HEK293 (cell line): Measurements from ENCODE around the gene CCDC51.

Experiments used
- CTCF ChIA-PET: fragments of 350-600 bp; formaldehyde crosslinking; extraction: SDS; loops from one replicate; lab custom pipeline; 2021; ENCODE audit warnings: antibody characterized with exemption; lab: Yijun Ruan, JAX
- POLR2A ChIA-PET: fragments of 300-600 bp; formaldehyde crosslinking; extraction: SDS; loops from one replicate; lab custom pipeline; 2020; ENCODE audit warnings: antibody characterized with exemption, inconsistent platforms; lab: Yijun Ruan, JAX
- H3K27ac ChIP-seq: fragments of 200-500 bp; sonication (Bioruptor generic); 2 replicates; pipeline ENCODE4 v1.5.1; 2014; ENCODE audit warnings: low read depth, low read length, control low read depth, inconsistent platforms; ENCODE audit errors: extremely low read depth
- H3K36me3 ChIP-seq, 2 experiments: fragments of 200-500 bp in 1 of 2; sonication (Bioruptor generic) in 1 of 2; 1 replicate in 1 of 2; 2 replicates in 1 of 2; pipeline ENCODE4 v1.5.1; 2014 to 2017; ENCODE audit warnings: inconsistent platforms in 2 of 2, low read length in 2 of 2; ENCODE audit not compliant: control insufficient read depth in 2 of 2, insufficient read depth in 1 of 2
- H3K4me1 ChIP-seq: fragments of 200-500 bp; sonication (Bioruptor generic); 2 replicates; pipeline ENCODE4 v1.5.1; 2014; ENCODE audit warnings: mild to moderate bottlenecking, low read length, inconsistent platforms; ENCODE audit not compliant: control insufficient read depth, insufficient read depth
- H3K4me3 ChIP-seq: 2 replicates; pipeline ENCODE4 v1.5.1; 2011; ENCODE audit warnings: low read depth, mild to moderate bottlenecking, control low read depth, low read length, moderate library complexity
- H3K9me3 ChIP-seq: fragments of 200-500 bp; sonication (Bioruptor generic); 2 replicates; pipeline ENCODE4 v1.5.1; 2014; ENCODE audit warnings: low read depth, low read length, inconsistent platforms; ENCODE audit not compliant: control insufficient read depth, insufficient read depth
- AEBP2 ChIP-seq: fragments of 450-650 bp; formaldehyde crosslinking; IDR thresholded peaks from 2 replicates; pipeline ENCODE4 v1.5.1; 2016; ENCODE audit warnings: missing biosample characterization, missing genetic modification characterization, borderline replicate concordance
- GFI1B ChIP-seq: fragments of 450-650 bp; formaldehyde crosslinking; IDR thresholded peaks from 2 replicates; pipeline ENCODE4 v1.5.1; 2016; ENCODE audit warnings: missing biosample characterization, missing genetic modification characterization
- GLIS1 ChIP-seq: fragments of 450-650 bp; formaldehyde crosslinking; IDR thresholded peaks from 2 replicates; pipeline ENCODE4 v1.5.1; 2016; ENCODE audit warnings: missing biosample characterization, missing genetic modification characterization
- GLIS2 ChIP-seq: fragments of 450-650 bp; formaldehyde crosslinking; IDR thresholded peaks from 2 replicates; pipeline ENCODE4 v1.5.1; 2016; ENCODE audit warnings: missing biosample characterization, missing genetic modification characterization
- KLF1 ChIP-seq: fragments of 450-650 bp; formaldehyde crosslinking; IDR thresholded peaks from 2 replicates; pipeline ENCODE4 v1.5.1; 2016; ENCODE audit warnings: missing biosample characterization, missing genetic modification characterization
- RBAK ChIP-seq: fragments of 450-650 bp; formaldehyde crosslinking; IDR thresholded peaks from 2 replicates; pipeline ENCODE4 v1.5.1; 2016; ENCODE audit warnings: missing biosample characterization, missing genetic modification characterization
- REPIN1 ChIP-seq: fragments of 450-650 bp; formaldehyde crosslinking; IDR thresholded peaks from 2 replicates; pipeline ENCODE4 v1.5.1; 2017; ENCODE audit warnings: missing biosample characterization, missing genetic modification characterization, low read depth
- SALL2 ChIP-seq: fragments of 450-650 bp; formaldehyde crosslinking; IDR thresholded peaks from 2 replicates; pipeline ENCODE4 v1.5.0; 2017; ENCODE audit warnings: missing biosample characterization, mild to moderate bottlenecking, missing genetic modification characterization, borderline replicate concordance
- TSHZ1 ChIP-seq: fragments of 450-650 bp; formaldehyde crosslinking; IDR thresholded peaks from 2 replicates; pipeline ENCODE4 v1.5.1; 2016; ENCODE audit warnings: missing biosample characterization, missing genetic modification characterization, borderline replicate concordance
- YY1 ChIP-seq: fragments of 450-650 bp; formaldehyde crosslinking; IDR thresholded peaks from 2 replicates; pipeline ENCODE4 v1.5.1; 2018; ENCODE audit warnings: missing biosample characterization, missing genetic modification characterization
- ZIC2 ChIP-seq: fragments of 450-650 bp; formaldehyde crosslinking; IDR thresholded peaks from 2 replicates; pipeline ENCODE4 v1.5.1; 2016; ENCODE audit warnings: missing biosample characterization, missing genetic modification characterization
- ZNF529 ChIP-seq: fragments of 450-650 bp; formaldehyde crosslinking; IDR thresholded peaks from 2 replicates; pipeline ENCODE4 v1.5.1; 2017; ENCODE audit warnings: missing genetic modification characterization, missing biosample characterization; ENCODE audit not compliant: insufficient replicate concordance
- ZNF654 ChIP-seq: fragments of 450-650 bp; formaldehyde crosslinking; IDR thresholded peaks from 2 replicates; pipeline ENCODE4 v1.5.1; 2016; ENCODE audit warnings: low read depth, missing biosample characterization, missing genetic modification characterization
- TF ChIP-seq, protein P1 (sequence below): fragments of 450-650 bp; formaldehyde crosslinking; IDR thresholded peaks from 2 replicates; pipeline ENCODE4 v1.5.1; 2016; ENCODE audit warnings: missing biosample characterization, missing genetic modification characterization
- TF ChIP-seq, protein P2 (sequence below): fragments of 450-650 bp; formaldehyde crosslinking; IDR thresholded peaks from 2 replicates; pipeline ENCODE4 v1.5.1; 2016; ENCODE audit warnings: missing biosample characterization, missing genetic modification characterization

Gene CCDC51

DNA sequence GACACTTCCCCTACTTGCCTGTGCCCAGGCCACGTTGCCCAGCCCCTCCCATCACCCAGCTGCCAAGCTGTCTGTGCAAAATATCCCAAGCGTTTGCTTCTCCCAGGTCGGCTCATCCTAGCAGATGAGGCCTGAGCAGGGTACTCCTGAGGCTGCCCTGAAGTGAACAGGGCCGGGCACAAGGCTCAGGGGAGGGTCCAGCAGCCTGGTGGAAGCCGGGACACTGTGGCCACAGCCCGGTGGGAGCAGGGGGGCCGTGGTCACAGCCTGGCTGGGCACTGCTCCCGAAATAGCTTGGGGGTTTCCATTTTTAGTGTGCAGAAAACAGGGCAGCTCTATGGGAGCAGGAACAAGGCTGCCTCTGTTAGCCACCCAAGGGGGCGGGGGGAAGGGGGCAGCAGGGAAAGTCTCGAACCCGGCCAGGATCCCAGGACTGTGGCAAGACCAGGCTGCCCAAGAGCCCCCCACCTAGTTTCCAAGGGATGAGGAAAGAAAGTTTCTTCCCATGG is 13.5 kb downstream of the CCDC51 start (continued):
- TF ChIP-seq, protein P1, sequence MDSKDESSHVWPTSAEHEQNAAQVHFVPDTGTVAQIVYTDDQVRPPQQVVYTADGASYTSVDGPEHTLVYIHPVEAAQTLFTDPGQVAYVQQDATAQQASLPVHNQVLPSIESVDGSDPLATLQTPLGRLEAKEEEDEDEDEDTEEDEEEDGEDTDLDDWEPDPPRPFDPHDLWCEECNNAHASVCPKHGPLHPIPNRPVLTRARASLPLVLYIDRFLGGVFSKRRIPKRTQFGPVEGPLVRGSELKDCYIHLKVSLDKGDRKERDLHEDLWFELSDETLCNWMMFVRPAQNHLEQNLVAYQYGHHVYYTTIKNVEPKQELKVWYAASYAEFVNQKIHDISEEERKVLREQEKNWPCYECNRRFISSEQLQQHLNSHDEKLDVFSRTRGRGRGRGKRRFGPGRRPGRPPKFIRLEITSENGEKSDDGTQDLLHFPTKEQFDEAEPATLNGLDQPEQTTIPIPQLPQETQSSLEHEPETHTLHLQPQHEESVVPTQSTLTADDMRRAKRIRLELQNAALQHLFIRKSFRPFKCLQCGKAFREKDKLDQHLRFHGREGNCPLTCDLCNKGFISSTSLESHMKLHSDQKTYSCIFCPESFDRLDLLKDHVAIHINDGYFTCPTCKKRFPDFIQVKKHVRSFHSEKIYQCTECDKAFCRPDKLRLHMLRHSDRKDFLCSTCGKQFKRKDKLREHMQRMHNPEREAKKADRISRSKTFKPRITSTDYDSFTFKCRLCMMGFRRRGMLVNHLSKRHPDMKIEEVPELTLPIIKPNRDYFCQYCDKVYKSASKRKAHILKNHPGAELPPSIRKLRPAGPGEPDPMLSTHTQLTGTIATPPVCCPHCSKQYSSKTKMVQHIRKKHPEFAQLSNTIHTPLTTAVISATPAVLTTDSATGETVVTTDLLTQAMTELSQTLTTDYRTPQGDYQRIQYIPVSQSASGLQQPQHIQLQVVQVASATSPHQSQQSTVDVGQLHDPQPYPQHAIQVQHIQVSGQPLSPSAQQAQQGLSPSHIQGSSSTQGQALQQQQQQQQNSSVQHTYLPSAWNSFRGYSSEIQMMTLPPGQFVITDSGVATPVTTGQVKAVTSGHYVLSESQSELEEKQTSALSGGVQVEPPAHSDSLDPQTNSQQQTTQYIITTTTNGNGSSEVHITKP (tag by site-specific recombination): no peak
- no peak for TF ChIP-seq YY1 (tag by site-specific recombination)

DNA sequence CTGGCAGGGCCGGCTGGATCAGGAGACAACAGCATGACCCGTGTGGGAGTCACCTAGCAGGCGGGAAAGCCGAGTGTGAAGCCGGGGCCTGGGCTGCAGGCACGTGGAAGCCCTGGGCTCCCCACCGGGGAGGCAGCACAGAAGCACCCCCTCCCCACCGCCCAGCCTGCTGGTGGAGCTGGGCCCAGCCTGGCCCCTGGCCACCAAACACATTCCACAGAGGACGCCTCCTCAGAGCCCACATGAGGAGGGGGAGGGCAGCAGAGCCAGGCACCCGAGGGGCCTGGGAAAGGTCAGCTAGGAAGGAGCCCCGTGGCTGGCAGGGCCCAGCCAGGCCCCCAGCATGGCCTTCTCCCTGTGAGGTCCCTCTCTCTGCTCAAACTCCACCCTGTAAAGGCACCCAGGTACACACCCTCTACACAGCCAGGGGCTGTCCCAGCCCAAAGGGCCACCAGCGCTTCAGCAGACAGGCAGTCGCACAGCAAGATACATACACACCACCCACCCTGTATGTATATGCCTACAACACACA is 14.6 kb downstream of the CCDC51 start:
- H3K27ac ChIP-seq: no peak overlapping the region
- H3K4me1 ChIP-seq: peaks cover 3% of the 10 kb centered on the region; the same call in 1 of the 2 replicates
- H3K36me3 ChIP-seq: no peaks in the 10 kb centered on the region
- no peaks in the 10 kb centered on the region for H3K9me3 ChIP-seq
- ChIA-PET POLR2A (no interaction called here), CTCF (interaction anchor here (1.2 to 4.1 kb wide), 2 partner anchors 11 to 24 kb away, joined by 3 to 25 read pairs; no protein-coding TSS in a partner anchor)
- TF ChIP-seq RBAK (no peak), GLIS1 (tag by site-specific recombination) (peak; percentile 85), KLF1 (peak; percentile 48), ZNF529 (no peak)
- TF ChIP-seq, protein P2, sequence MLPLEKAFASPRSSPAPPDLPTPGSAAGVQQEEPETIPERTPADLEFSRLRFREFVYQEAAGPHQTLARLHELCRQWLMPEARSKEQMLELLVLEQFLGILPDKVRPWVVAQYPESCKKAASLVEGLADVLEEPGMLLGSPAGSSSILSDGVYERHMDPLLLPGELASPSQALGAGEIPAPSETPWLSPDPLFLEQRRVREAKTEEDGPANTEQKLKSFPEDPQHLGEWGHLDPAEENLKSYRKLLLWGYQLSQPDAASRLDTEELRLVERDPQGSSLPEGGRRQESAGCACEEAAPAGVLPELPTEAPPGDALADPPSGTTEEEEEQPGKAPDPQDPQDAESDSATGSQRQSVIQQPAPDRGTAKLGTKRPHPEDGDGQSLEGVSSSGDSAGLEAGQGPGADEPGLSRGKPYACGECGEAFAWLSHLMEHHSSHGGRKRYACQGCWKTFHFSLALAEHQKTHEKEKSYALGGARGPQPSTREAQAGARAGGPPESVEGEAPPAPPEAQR (tag by site-specific recombination): no peak
- no peak overlapping the region for H3K4me3 ChIP-seq

GRCh38 chr3:48423883-48424695 is 15.8 kb downstream of the CCDC51 start:
- no peak overlapping the region for H3K27ac ChIP-seq
- TF ChIP-seq ZIC2 (peak; percentile 67), GLIS2 (0 out of 2 replicates have a peak, but pooled peaks have one; percentile 13), REPIN1 (tag by site-specific recombination) (no peak)
- TF ChIP-seq, all 188 proteins: peak for 2
- H3K4me1 ChIP-seq: no peaks in the 10 kb centered on the region
- POLR2A ChIA-PET: interaction anchor here (1.5 kb wide), 1 partner anchor 49 kb away, joined by 3 read pairs; no protein-coding TSS in a partner anchor
- no peaks in the 10 kb centered on the region for H3K36me3 ChIP-seq
- no peaks in the 10 kb centered on the region for H3K9me3 ChIP-seq
- CTCF ChIA-PET: interaction anchor here (2.3 to 4.1 kb wide), 3 partner anchors 12 to 23 kb away, joined by 10 to 25 read pairs (median 17); no protein-coding TSS in a partner anchor
- no peak overlapping the region for H3K4me3 ChIP-seq

DNA sequence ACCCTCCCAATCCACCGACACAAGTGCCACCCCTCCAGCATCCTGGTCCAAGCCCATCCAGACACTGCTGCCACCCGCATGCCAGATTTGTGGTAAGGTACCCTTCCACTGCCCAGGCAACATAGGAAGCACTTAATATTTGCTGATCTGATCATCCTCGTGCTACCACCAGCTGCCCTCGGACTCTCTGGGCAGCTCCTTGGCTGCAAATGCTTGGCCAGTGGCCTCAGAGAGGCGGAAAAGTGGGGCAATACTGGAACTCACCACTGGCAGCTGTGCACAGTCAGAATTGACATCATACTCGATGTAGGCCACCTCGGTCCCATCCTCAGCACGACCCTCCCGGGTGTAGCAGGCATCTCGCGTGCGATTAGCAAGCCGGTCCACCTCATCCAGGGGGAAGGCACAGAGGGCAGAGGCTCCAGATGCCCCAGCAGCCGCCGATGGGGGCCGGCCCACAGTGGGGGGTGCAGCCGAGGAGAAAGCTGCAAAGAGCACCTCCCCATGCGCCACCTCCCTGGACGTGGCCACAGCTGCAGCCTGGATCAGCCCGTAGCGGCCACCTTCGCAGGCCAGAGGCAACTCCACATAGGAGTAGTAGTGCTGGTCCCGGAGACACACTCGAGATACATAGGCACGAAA is 16.6 kb downstream of the CCDC51 start:
- Histone ChIP-seq H3K27ac (no peak overlapping the region), H3K9me3 (no peaks in the 10 kb centered on the region), H3K4me3 (no peak overlapping the region), H3K4me1 (no peaks in the 10 kb centered on the region), H3K36me3 (no peaks in the 10 kb centered on the region)
- ChIA-PET CTCF (interaction anchor here (0.7 to 3.3 kb wide), 3 partner anchors 12 to 1006 kb away, joined by 3 to 17 read pairs (median 10); partner anchors contain the start of gene NICN1), POLR2A (interaction anchor here (1.5 kb wide), 1 partner anchor 50 kb away, joined by 3 read pairs; no protein-coding TSS in a partner anchor)
- TF ChIP-seq GFI1B (tag by site-specific recombination) (no peak), AEBP2 (tag by site-specific recombination) (no peak), ZNF654 (no peak), YY1 (tag by site-specific recombination) (no peak), SALL2 (tag by site-specific recombination) (no peak), TSHZ1 (tag by site-specific recombination) (no peak)
